ENCODE results near the gene ATP7A.
A peak's percentile ranks its signal among the peaks of the same experiment; 100 is the strongest.
"Not testable (repeated sequence)": the region's sequence is repeated elsewhere in the genome, so short reads cannot be mapped to it uniquely, and the experiment has no call there.

The ATP7A gene

DNA sequence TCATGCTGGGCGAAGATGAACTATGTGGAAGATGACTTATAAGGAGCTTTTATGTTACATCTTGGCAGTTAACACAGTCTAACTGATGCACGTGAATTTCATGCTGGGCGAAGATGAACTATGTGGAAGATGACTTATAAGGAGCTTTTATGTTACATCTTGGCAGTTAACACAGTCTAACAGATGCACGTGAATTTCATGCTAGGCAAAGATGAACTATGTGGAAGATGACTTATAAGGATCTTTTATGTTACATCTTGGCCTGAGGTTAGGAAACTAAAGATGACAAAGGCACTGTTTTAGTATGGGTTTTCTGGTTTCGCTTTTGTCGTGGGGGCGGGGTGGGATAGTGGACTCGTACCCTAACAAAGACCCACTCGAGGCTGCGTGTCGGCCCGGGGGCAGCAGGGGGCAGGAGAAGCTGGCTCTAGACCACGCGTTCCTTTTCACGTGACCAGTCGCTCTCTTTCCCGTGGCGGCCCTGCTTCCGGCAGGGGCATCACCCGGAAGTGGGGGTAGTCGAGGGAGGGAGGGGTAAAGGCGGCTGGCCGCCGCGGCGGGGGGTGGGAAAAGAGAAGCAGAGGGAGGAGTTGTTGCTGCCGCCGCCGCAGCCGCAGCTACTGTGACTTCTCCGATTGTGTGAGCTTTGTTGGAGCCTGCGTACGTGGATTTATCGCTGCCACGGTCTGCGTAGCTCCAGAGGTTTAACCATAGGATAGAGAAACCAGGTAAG is at the start of gene ATP7A:
ATP7A (plus strand) TSS at position 586 of the 733 bp plus-strand sequence. CDS start 60,949 bp downstream, outside the sequence.
- DNase-seq (ENCODE audit: low read depth in 4 of 4, low spot score in 1 of 4), result peak; percentile 61 to 84 (median 78)

DNA sequence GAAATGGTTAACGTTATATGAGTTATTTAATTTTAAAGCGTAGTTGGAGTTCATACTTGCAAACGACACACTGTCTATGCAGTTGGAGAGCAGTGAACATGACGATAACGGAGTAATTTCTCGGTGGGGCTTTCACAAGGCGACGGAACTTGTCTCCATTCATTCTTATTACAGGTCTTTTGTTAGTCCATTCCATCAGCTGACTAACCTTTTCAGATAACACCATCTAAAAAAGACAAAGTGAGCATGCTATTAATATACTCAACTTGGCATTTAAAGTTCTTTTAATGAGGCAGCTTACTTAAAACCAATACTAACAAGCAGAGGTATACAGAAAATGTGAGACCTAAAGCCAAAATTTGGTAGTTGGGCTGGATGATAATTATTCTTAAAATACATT is 35.1 kb upstream of the ATP7A start:
- no peak for DNase-seq (ENCODE audit: low read depth in 4 of 4, low spot score in 1 of 4)

DNA sequence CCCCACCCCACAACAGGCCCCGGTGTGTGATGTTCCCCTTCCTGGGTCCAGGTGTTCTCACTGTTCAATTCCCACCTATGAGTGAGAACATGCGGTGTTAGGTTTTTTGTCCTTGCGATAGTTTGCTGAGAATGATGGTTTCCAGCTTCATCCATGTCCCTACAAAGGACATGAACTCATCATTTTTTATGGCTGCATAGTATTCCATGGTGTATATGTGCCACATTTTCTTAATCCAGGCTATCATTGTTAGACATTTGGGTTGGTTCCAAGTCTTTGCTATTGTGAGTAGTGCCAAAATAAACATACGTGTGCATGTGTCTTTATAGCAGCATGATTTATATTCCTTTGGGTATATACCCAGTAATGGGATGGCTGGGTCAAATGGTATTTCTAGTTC is 29.1 kb upstream of the ATP7A start:
- not testable (repeated sequence) for DNase-seq (ENCODE audit: low read depth in 4 of 4, low spot score in 1 of 4)

DNA sequence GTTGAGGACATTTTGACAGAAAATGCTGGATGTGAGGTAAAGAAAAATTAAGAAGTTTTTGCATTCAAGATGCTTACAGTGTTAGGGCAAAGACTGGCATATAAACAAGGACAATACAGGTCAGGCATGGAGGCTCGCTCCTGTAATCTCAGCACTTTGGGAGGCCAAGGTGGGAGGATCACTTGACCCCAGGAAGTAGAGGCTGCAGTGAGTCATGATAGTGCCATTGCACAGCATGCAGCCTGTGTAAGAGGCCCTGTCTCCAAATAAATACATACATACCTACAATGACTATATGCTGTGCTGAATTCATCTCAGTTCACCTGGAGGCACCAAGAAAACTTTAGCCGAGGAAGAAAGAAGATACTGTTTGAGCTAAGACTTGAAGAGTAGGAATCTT is 17.6 kb upstream of the ATP7A start:
- DNase-seq (ENCODE audit: low read depth in 4 of 4, low spot score in 1 of 4), result no peak

DNA sequence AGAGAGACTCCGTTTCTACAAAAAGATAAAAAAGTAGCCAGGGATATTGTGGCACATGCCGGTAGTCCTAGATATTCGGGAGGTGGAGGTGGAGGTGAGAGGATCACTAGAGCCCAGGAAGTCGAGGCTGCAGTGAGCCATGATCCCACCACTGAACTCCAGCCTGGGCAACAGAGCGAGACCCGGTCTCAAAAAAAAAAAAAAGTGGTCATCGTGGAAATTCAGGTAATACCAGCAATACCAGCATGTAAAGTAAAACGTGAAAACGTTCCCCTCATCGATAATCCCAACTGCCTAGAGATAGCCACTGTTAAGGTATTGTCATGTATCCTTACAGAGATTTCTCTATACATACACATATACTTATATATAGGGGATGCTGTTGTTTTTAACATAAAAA is 16.8 kb upstream of the ATP7A start:
- DNase-seq (ENCODE audit: low read depth in 4 of 4, low spot score in 1 of 4), result no peak

DNA sequence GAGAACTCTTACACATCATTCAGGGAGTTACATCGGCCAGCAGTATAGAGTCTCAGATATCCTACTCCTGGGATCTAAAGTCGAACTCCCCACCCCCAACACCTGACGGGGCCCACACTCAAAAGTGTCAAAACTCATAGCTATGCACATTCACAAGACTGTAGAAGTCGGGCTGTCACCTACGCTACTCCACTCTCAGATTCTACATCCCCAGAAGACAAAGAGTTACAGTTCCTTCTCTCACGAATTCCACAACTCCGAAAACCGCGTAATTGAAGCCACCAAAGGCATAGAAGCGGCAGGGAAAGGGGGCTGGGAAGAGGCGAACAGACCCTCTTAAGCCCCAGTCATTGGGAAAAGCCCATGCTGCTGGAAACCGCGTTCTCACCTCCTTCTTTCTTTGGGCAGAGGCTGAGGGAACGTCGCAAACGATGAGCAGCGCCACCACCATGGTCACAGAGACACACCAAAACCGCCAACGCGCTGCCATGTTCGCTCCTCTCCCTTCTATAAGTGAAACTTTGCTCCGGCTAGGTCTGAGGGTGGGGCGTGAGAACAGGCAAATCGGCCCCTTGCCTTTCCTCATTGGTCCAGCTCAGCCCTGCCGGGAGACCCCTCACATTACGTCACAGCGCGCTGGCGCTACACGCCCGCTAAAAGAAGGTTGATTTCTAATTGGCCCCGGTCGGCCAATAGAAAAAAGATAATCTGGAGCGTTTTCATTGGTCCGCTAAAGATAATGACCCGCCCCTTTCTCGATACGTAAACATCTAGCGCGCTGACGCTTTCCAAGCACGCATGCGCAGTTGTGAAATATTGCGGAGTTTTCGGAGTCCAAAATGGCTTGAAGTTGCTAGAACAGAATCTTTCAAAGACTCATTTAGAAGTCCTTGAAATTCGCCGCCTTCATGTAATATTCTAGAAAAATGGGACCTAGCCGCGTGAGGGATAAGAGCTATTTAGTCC is 15.3 kb upstream of the ATP7A start, which contains the start of gene MAGT1:
MAGT1 (minus strand) TSS at position 515 of the 966 bp plus-strand sequence; CDS start at position 490, 25 bp downstream.
- DNase-seq (ENCODE audit: low read depth in 4 of 4, low spot score in 1 of 4), result peak; percentile 55 to 80 (median 74)

DNA sequence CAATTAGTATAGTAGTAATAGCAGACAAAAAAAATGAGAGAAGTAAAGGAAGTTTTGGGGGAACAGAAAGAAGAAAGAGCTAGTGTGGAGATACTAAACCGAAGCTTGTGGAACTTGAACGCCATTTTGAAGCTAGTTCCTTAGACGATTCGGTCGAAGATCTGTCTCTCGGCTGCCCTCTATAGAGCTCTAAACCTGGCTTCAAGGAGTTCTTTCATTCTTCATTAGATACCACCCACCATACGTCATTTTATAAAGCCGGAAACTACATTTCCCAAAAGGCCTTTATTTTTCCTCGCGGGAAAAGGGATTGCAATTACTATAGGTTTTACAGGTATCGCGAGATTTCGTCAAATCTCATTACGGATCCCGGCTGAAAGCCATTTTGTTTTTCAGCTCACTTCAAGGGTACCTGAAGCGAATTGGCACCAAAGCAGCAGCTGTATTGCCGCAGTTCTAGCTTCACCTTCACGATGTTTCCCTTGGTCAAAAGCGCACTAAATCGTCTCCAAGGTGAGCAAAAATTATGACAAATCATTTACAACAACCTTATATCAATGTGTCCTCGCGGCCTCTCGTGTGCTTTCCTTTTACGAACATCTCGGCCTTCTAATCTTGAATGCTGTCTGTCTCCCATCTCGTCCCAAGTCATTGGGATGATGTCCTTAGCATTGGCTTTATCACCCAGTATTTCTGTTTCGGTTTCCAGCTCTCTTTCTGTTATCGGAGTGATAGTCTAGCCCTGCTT is 11.2 kb upstream of the ATP7A start, which contains the start of gene COX7B:
COX7B (plus strand) TSS at position 388 of the 748 bp plus-strand sequence; CDS start at position 474, 86 bp downstream.
- DNase-seq (ENCODE audit: low read depth in 4 of 4, low spot score in 1 of 4), result peak in 2 of 4 experiments; percentile 20 to 21

DNA sequence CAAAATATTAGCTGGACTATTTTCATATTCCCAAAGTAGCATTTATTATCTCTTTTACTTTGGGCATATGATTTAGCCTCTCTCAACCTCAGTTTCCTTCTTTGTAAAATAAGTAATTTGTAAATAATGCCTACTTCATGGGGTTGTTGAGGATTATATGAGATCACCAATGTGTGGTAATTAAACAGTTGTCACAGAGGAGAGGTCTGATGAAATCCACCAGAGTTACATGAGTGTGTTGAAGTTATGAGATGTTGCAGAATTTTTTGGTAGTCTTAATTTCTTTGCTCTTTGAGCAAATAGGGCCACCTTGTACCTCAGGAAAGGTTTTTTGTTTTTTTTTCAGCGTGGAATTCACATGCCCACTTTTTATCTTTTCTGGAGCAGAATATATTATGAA is 9.8 kb upstream of the ATP7A start:
- no peak for DNase-seq (ENCODE audit: low read depth in 4 of 4, low spot score in 1 of 4)

DNA sequence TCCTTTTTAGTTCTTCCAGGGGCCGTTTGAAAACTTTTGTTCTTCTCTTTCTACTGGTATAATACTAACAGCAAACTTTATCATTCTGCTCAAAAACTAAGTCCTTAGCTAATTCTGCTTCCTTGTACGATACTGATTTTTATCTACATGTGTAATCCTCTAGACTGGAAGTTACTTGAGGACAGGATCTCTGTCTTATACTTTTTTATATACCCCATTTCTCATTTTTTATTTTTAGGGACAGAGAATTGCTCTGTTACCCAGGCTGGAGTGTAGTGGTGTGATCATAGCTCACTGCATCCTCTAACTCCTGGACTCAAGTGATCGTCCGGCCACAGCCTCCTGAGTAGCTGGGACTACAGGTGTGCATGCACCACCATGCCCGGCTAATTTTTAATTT is 9.0 kb upstream of the ATP7A start:
- no peak for DNase-seq (ENCODE audit: low read depth in 4 of 4, low spot score in 1 of 4)

DNA sequence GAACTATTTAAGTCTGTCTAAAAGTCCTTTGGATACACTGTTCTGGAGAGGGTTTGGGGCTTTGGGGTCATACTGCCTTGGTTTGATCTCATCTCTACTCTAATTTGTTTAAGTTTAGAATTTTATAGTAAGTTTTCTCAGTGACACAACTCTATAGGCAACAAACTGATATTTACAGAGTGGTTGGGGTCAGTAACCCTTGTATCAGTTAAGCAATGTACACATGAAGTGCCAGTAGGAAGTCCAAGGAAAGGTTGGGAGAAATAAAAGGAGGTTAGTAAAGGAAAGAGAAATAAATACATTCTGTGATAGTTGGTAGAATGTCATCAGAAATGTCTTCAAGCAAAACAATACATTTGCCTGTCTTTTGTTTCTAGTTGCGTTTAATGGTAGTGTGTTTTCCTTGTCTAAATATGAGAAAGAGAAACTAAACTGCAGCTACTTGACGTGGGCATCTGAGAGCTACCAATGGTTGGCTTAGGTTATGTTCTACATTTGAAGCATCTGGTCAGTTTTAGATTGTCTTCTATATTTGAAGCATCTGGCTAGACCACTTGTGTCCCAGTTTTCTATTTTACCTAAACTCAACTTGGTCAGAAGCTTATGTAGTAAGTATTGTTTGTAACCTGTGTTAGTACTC is 6.9 kb downstream of the ATP7A start:
- no peak for DNase-seq (ENCODE audit: low read depth in 4 of 4, low spot score in 1 of 4)

DNA sequence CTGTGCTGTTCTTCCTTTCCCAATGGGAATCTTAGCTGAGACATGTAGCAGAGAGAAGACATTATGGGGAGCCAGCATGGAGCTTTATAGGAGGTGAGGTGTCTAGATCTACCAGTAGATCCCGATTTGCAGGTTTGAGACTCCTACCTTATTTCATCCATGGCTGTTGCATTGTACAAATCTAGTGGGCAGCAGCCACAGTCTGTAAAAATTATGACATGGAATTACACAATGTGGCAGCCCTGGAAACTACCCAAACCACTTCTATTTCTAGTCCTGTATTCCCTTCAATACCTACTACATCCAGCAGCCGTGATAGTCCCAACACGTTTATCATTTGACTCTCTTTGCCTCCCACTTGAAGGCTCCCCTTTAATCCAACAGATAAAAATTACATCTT is 8.1 kb downstream of the ATP7A start:
- DNase-seq (ENCODE audit: low read depth in 4 of 4, low spot score in 1 of 4), result no peak

DNA sequence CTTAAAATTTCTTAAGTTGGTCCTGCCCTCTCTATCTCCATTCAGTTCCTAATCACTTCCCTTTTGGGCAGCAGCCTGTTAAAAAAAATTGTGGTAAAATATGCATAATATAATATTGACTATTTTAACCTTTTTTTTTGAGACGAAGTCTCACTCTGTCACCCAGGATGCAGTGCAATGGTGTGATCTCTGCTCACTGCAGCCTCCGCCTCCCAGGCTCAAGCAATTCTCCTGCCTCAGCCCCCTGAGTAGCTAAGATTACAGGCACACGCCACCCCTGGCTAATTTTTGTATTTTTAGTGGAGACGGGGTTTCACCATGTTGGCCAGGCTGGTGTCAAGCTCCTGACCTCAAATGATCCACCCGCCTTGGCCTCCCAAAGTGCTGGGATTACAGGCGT is 8.9 kb downstream of the ATP7A start:
- DNase-seq (ENCODE audit: low read depth in 4 of 4, low spot score in 1 of 4), result not testable (repeated sequence)

DNA sequence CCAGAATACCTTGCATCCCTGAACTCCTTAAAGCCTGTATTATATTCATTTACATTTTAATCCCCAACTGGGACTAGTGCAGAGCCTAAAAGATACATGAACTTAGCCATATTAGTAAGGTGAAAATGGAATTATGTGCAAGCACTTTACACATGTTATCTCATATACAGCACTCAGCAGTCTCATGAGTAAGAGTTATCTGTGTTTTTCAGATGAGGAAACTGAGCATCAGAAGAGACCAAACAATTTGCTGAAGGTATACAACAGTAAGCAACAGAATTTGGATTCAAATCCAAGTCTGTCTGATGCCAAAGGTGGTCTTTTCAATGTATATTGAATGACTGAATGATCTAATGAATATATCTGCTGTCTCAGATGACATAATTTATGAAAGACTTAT is 12.3 kb downstream of the ATP7A start:
- DNase-seq (ENCODE audit: low read depth in 4 of 4, low spot score in 1 of 4), result no peak

DNA sequence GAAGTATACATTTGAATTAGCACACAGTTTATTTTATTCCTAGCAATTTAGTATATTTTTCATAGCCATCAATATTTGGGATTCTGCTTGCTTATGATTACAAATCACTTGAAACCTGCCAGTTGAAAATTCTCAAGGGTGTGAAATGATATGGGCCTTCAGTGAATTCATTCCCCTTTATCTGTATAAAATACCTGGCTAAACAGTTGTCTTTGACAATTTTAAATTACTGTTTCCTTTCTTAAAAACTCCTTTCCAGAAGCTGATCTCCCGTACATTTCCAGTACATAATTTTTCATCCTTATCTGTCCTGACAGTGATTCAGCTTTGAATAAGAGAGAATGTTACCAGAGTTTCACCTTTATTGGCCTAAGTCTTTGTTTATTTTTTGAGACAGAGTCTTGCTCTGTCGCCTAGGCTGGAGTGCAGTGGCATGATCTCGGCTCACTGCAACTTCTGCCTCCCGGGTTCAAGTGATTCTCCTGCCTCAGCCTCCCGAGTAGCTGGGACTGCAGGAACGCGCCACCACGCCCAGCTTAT is 13.9 kb downstream of the ATP7A start:
- DNase-seq (ENCODE audit: low read depth in 4 of 4, low spot score in 1 of 4), result no peak

DNA sequence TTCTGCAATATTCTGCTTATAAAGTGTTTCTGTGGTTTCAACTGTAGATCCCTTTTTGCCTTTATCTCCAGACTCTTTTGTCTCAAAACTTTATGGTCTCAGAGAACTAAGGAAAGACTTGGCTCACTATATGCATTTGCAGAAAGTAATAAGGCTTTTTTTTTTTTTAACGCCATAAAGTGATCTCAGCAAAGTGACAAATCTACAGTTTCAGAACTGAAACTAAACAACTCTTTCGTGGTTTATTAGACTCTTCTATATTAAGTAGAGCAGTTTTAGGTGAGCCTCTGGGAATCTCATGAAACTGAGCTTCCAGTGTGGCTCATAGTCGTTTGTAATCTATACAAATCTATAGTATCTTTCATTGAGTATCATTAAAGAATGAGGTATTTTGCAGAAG is 15.3 kb downstream of the ATP7A start:
- no peak for DNase-seq (ENCODE audit: low read depth in 4 of 4, low spot score in 1 of 4)

DNA sequence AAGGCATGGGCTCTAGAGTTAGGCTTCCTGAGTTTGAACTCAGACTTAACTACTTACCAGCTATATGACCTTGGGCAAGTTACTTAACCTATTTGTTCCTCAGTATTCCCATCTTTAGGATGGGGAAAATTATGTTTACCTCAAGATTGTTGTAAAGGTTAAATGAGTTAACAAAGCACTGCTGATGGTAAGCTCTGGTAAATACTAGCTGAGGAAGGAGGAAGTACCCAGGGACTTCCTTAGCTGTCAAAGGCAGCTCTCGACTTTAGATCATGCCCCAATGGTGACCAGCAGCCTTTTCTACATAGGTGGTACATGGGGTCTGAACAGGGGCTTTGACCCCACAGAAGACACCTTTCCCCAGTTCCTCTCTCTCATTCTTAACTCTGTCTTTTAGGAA is 20.1 kb downstream of the ATP7A start:
- no peak for DNase-seq (ENCODE audit: low read depth in 4 of 4, low spot score in 1 of 4)

DNA sequence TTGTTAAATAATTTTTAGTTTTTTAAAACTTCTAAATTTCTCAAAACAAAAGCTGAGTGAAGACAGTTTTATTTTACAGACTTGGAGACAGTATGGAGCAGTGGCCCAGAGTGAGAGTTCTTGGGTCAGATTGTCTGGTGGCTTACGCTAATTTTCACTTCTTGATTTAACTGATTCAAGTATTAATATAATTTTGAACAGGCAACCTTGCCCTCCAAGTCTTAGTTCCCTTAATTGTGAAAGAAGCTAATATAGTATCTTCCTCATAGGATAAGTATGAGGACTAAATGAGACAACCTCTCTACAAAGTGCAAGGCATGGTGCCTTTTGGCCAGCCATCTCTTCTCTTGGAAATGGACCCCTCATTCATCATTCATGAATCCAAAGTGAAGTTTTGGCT is 25.4 kb downstream of the ATP7A start:
- no peak for DNase-seq (ENCODE audit: low read depth in 4 of 4, low spot score in 1 of 4)

DNA sequence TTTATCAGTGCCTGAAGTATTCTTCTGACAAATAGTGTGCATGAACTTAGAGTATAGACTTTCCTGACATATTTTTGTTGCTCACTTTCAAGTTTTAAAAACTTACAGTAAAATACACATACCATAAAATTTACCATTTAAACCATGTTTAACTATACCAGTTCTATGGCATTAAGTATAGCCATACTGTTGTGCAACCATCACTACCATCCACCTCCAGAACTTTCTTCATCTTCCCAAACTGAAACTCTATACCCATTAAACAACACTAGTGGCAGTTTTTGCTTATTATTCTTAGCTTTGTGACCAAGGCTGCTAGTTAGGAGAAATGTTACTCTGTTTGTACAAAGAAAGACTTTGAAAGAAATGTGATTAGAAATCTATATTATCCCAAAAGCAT is 25.8 kb downstream of the ATP7A start:
- DNase-seq (ENCODE audit: low read depth in 4 of 4, low spot score in 1 of 4), result no peak

DNA sequence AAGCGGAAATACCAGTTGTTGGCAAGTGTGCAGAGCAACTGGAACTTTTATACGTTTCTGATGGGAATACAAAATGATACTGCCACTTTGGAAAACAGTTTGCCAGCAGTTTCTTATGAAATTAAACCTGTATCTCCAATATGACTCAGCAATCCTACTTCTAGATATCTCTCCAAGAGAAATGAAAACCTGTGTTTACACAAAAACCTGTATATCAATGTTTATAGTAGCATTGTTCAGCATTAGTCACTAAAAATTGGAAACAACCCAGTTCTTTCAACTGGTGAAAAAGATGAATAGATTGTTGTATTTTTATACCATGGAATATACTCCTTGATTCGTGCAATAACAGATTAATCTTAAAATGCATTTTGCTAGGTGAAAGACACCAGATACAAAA is 26.8 kb downstream of the ATP7A start:
- no peak for DNase-seq (ENCODE audit: low read depth in 4 of 4, low spot score in 1 of 4)

DNA sequence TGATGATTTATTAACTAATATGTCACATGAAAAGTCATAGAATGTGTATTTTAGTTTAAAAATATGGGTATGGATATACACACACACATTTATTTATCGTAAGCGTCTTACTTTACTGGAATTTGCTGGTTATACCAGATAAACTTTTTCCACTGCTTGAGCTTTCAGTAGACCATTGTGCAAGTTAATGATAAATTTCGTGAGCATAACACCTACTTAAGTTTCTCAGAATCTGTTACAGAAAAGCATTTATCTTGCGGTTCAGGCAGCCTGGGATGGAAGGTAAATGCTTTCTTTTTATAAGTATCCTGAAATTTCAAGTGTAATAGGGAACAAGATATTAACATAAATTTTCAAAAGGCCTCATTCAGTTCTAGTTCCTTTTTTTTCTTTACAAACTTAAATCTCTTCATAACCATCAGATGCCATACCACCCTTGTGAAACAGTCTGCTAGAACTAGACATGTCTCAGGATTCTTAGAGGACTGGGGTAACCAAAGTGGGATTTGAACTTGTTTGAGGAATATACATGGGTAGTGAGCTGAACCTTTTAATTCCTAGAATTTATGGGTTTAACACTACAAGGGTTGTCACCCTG is 27.7 kb downstream of the ATP7A start:
- DNase-seq (ENCODE audit: low read depth in 4 of 4, low spot score in 1 of 4), result no peak

All from stimulated activated CD4-positive, alpha-beta T cell treated with anti-CD3 and anti-CD28 coated beads, Interleukin-1b, Interleukin-23, amount 100 ng/mL, for 24 hours (primary cell).